Neural progenitor cell (in vitro differentiated cells): ENCODE measurements around the gene ARID5B.

ENCODE experiments used
- EZH2 ChIP-seq: fragments of 200-600 bp; sonication (generic); IDR thresholded peaks from 2 replicates; pipeline ENCODE4 v1.6.1; 2017; ENCODE audit warnings: antibody characterized with exemption, mild to moderate bottlenecking, moderate library complexity
- EZH2phosphoT487 ChIP-seq: fragments of 200-600 bp; sonication (generic); IDR thresholded peaks from 2 replicates; pipeline ENCODE4 v1.6.1; 2017; ENCODE audit warnings: antibody characterized with exemption
- TF ChIP-seq, protein P1 (sequence below): fragments of 200-600 bp; sonication (generic); IDR thresholded peaks from 2 replicates; pipeline ENCODE4 v1.5.1; 2017; ENCODE audit warnings: antibody characterized with exemption, mild to moderate bottlenecking

DNA sequence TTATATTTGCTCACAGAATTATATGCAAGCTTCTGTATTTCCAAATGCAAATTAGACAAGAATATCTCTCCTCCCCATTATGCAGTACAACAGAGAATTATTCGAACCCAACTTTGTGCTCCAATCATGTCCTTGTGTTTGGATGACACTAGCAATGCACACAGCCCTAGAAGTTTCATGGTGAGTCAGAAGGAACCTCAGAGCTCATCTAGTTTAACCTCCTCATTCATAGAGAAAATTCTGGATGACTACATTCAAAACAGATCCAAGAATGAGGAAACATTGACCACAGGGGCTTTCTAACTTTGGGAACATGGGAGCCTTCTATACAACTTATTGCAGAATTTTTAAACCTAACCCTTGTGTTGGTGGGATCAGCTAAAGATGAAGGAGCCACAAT, 12.8 kb upstream of the ARID5B start:
- no peak for TF ChIP-seq EZH2
- TF ChIP-seq, protein P1, sequence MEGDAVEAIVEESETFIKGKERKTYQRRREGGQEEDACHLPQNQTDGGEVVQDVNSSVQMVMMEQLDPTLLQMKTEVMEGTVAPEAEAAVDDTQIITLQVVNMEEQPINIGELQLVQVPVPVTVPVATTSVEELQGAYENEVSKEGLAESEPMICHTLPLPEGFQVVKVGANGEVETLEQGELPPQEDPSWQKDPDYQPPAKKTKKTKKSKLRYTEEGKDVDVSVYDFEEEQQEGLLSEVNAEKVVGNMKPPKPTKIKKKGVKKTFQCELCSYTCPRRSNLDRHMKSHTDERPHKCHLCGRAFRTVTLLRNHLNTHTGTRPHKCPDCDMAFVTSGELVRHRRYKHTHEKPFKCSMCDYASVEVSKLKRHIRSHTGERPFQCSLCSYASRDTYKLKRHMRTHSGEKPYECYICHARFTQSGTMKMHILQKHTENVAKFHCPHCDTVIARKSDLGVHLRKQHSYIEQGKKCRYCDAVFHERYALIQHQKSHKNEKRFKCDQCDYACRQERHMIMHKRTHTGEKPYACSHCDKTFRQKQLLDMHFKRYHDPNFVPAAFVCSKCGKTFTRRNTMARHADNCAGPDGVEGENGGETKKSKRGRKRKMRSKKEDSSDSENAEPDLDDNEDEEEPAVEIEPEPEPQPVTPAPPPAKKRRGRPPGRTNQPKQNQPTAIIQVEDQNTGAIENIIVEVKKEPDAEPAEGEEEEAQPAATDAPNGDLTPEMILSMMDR = no peak
- no peak for TF ChIP-seq EZH2phosphoT487
